NCI-H510A treated with DMSO at 0.1 percent for 48 hours (cell line): ENCODE results near the gene KDM4B.

Experiments
- DNase-seq: peaks from one replicate; lab custom pipeline; 2025; lab: John Stamatoyannopoulos, UW

KDM4B gene

GRCh38 chr19:4984438-4984990, 15.6 kb downstream of the KDM4B start:
- DNase-seq: peak; percentile 75

- no peak for DNase-seq
Observed at GRCh38 chr19:4985551-4985991, 16.7 kb downstream of the KDM4B start.

DNA sequence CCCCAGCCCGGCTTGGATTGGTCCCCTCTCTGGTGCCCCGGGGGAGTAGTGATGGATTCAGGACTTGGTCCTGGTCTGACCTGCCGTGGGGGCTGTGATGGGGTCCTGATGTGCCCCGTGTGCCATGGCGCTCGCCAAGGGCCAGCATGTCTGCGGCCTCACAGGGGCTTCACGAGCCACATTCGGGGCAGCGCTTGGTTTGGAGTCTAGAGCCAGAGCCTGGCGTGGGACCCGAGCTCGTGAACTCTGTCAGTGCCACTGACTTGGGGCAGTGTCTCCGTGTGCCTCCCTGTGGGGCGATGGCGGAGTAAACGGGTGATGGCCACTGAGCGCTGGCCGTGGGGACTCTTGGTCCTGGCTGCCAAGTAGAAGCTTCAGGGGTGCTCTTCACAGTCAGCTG, 17.1 kb downstream of the KDM4B start:
- no peak for DNase-seq

DNA sequence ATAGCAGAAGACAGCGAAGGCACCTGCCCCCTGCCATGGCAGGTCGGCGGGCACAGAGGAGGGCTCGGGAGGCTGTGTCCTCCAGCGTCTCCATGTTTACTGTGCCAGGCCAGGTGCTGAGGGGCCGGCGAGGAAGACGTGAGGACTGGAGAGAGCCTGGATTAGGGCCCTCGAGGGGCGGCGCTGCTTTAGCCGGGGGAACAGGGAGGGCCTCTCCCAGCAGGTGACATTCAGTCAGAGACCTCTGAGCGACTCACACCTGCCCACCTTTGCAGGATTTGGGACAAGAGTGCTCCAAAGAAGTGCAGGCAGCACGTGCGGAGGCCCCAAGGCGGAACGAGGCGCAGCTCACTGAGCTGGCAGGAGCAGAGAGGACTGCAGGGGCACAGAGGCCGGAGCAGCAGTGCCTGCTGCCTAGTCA, 17.6 kb downstream of the KDM4B start:
- DNase-seq: peak; percentile 53

- DNase-seq: no peak
Observed at GRCh38 chr19:4987256-4987655, 18.3 kb downstream of the KDM4B start.

GRCh38 chr19:4987692-4988370, 18.9 kb downstream of the KDM4B start:
- no peak for DNase-seq

- no peak for DNase-seq
Observed at GRCh38 chr19:4988770-4989251, 19.9 kb downstream of the KDM4B start.

GRCh38 chr19:4990306-4990705, 21.4 kb downstream of the KDM4B start:
- DNase-seq: no peak

DNA sequence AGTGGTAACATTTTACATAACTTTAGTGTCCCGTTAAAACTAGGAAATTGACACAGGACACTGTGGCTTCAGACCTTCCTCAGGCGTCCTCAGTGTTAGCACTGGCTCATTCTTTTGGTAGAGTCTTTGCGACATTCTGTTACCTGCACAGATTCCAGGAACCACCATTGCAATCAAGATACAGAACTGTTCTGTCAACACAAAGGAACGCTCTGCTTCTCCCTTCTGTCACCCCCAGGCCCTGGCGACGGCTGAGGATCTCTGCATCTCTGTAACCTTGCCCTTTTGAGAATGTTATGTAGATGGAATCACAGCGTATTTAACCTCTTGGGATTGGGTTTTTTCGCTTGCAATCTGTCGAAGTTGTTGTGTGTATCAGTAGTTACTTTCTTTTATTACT, 22.6 kb downstream of the KDM4B start:
- DNase-seq: no peak

- no peak for DNase-seq
Observed at GRCh38 chr19:4991996-4992698, 23.2 kb downstream of the KDM4B start.

- DNase-seq: peak; percentile 26
Observed at GRCh38 chr19:4993683-4994082, 24.8 kb downstream of the KDM4B start.

- DNase-seq: no peak
Observed at GRCh38 chr19:4996701-4997100, 27.8 kb downstream of the KDM4B start.

DNA sequence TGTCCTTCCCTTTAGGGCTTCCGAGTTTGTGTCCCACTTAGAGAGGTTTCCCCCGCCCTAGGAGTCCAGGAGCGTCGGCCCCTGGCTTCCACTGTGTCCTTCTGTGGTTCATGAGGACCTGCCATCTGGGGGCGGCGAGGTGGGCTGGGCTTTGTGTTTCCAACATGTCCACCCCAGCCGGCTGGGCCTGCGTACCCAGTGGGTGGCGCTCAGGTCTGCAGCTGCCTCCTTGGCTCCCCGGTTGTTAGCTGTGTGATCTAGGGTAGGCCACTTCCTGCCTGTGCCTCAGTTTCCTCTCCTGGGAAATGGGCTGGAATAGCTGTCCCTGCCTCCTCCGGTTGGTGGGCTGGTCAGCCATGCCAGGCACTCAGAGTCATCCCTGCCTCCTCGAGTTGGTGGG, 28.4 kb downstream of the KDM4B start:
- no peak for DNase-seq

- no peak for DNase-seq
Observed at GRCh38 chr19:5000120-5000611, 31.3 kb downstream of the KDM4B start.

- DNase-seq: no peak
Observed at GRCh38 chr19:5001615-5002014, 32.7 kb downstream of the KDM4B start.

DNA sequence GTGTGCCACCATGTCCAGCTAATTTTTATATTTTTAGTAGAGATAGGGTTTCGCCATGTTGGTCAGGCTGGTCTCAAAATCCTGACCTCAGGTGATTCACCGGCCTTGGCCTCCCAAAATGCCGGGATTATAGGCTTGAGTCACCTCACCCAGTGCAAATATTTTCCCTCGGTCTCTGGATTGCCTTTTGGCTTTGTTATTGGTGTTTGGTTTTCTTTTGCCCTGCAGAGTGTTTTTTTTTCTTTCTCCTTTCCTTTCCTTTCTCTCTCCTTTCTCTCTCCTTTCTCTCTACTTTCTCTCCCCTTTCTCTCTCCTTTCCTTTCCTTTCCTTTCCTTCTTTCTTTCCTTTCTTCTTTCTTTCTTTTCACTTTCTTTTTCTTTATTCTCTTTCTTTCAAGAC, 33.2 kb downstream of the KDM4B start:
- DNase-seq: no peak

DNA sequence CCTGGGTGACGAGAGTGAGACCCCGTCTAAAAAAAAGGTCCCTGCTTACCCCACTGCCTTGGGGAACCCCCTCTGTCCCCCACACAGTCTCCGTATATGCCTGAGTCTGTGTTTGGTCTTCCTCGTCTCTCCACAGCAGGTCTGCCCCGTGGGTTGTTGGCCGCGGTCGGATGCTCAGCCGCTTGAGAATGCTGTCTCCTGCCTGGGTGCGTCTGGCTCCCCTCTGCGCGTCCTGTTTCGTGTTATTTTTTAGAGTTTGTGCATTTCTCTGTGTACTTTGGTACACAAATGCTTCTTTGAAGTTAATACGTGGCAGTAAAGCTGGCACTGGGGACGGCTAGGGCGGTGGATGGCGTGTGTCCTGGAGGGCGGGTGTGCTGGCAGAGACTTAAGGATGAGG, 34.9 kb downstream of the KDM4B start:
- DNase-seq: no peak

DNA sequence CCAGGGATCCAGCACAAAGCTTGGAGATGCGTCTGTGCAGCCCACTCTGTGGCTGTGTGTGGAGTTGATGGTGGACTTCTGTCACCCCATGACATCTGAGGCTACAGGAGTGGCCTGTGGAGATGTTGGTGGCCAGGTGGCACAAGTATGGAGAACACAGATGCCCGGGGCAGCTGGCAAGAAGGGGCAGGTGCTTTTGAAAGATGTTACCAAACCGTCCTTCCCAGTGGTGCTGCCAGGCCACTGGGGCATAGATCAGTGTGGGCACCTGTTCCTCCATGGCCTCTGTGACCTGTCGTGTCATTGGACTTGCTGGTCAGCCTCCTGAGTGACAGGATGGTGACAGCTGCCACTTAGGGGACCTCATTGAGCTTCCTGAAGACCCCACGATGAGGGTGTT, 36.2 kb downstream of the KDM4B start:
- DNase-seq: no peak

DNA sequence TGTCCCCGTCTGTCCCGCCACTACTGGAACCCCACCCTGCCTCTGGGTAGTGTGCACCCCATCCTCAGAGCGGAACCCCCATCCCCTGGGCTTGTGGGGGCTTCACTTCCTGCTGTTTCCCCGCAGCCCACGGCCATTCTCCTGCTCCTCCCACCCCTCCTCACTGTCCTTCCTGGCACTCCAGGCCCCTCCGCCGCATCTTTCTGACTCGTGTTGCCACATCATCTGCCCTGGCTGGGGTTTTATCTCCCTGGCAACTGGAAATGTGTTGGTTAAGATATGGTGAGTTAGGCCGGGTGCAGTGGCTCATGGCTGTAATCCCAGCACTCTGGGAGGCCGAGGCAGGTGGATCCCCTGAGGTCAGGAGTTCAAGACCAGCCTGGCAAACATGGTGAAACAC, 37.3 kb downstream of the KDM4B start:
- DNase-seq: no peak

DNA sequence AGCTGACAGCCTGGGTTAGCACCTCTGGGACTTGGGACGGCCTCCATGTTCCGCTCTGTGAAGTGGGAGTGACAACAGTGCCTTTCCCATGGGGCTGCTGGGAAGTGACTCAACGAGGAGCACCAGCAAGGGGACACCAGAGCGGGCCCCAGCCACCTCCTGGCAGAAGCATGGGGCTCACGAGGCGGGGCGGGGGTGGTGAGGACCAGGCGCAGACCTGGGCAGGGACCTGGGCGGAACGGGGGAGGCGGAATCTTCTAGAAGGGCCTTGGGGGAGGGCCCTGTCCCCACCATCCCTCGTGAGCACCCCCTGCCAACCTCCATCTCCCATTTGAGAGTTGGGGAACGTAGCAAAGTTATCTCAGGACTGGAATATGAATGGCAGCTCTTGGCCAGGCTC, 37.9 kb downstream of the KDM4B start:
- no peak for DNase-seq

DNA sequence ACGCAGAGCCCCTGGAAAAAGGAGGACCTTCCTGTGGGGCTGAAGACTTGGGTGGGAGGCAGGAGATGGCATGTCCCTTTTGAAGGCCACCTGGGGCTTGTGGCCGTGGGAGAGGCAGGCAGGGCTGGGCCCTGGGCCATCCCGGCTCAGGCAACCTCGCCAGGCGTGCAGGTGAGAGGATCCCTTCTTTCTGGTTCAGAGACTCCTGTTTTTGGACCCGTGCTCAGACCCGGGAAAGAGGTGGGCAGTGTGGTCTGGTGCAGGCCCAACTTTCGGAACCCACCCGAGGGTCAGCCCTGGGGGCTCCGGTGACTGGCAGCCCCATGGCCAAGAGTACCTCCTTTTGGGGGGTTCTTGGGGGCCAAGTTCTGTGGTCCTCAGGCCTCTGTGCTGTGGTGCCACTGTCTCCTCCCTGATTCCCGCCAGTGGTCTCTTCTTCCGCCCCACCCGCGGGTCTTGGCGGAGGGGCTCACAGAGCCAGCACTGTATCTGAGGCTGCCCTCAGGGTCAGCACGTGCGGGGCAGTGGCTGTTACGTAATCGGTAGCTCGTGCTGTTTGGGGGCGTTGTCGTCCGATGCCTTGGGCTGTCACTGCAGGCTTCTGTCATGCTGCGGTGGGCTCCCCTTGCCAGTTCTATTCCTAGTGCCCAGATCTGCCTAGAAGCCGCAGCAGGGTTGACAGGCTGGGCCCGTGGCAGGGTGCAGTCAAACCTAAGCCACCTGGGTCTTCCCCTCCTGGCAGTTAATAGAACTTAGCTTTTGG, 42.7 kb downstream of the KDM4B start:
- DNase-seq: no peak

DNA sequence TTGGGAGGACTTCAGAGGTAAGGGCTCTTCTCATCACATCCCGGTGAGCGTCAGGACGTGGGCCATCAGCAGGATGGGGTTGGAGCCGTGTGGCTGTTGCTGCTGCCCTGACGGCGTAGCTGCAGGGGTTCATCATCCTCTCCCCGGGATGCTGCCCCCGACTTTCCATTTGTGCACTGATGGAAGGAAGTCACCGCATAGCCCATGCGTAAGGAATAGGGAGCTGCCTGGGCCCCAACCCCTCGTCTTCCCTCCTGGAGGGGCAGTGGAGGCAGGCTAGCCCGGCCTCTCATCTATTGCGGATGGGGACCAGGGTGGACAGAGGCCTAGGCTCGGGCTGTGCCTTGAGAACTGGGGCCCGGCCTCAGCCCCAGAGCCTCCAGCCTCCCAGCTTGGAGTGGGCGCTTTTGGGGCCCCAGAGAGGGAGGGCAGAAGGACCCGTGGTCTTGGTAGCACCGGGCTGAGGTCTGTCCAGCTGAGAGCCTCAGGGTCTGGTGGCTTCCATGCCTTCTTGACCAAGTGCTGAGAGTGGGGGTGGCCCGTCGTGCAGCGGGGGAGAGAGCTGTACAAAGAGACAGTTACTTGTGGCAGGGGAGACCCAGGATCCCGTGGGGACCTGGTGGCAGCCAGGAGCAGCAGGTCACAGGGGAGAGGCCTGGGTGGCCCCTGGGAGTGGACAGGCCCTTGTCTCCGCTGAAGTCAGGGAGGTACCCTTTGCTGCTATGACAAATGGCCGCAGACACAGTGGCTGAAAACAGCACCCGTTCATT, 44.0 kb downstream of the KDM4B start:
- DNase-seq: no peak
